Myocyte (in vitro differentiated cells): ENCODE measurements around the gene ASTN2. TPM values are rescaled to one million over a fixed set of nuclear protein-coding genes. Genes with fewer than 3 reads are reported as not detected.

Experiments
- DNase-seq: peaks from one replicate; pipeline ENCODE4 v3.0.0-alpha.2; 2012; ENCODE audit warnings: low read depth
- polyA plus RNA-seq: library from polyadenylated mRNA; unstranded; fragments of >200 nt; gene quantifications from one replicate; pipeline ENCODE4 v1.2.1, GENCODE V29; 2012; ENCODE audit warnings: missing spikeins
- total RNA-seq: library from RNA; depleted of rRNA; stranded (reverse); fragments of >200 nt; gene quantifications from 2 replicates; pipeline ENCODE4 v1.2.3, GENCODE V29; 2014

ASTN2 gene, protein sequence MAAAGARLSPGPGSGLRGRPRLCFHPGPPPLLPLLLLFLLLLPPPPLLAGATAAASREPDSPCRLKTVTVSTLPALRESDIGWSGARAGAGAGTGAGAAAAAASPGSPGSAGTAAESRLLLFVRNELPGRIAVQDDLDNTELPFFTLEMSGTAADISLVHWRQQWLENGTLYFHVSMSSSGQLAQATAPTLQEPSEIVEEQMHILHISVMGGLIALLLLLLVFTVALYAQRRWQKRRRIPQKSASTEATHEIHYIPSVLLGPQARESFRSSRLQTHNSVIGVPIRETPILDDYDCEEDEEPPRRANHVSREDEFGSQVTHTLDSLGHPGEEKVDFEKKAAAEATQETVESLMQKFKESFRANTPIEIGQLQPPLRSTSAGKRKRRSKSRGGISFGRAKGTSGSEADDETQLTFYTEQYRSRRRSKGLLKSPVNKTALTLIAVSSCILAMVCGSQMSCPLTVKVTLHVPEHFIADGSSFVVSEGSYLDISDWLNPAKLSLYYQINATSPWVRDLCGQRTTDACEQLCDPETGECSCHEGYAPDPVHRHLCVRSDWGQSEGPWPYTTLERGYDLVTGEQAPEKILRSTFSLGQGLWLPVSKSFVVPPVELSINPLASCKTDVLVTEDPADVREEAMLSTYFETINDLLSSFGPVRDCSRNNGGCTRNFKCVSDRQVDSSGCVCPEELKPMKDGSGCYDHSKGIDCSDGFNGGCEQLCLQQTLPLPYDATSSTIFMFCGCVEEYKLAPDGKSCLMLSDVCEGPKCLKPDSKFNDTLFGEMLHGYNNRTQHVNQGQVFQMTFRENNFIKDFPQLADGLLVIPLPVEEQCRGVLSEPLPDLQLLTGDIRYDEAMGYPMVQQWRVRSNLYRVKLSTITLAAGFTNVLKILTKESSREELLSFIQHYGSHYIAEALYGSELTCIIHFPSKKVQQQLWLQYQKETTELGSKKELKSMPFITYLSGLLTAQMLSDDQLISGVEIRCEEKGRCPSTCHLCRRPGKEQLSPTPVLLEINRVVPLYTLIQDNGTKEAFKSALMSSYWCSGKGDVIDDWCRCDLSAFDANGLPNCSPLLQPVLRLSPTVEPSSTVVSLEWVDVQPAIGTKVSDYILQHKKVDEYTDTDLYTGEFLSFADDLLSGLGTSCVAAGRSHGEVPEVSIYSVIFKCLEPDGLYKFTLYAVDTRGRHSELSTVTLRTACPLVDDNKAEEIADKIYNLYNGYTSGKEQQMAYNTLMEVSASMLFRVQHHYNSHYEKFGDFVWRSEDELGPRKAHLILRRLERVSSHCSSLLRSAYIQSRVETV (N-terminal part only)
- 25.3 and 28.5 TPM in 2 replicates for total RNA-seq
- polyA plus RNA-seq: 26.6 TPM

DNA sequence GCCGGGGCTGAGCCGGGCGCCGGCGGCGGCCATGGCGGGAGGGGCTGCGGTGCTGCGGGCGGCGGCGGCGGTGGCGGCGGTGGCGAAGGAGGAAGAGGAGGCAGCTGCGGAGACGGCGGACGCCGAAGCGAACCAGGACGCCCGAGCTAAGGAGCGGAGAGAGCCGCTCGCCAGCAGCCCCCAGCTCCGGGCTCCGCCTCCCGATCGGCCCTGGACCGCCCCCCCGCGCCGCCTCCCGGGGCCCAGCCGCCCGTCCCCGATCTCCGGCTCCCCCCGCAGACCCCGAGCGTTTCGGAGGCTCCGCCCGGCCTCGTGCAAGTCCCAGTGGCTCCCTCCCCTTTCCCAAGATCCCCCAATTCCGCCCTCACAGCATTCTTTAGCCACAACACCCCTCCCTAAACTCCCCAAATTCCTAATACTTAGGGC is at the start of gene ASTN2:
Gene ASTN2, minus strand, starts transcription at position 152 of the 426 bp plus-strand sequence. Its CDS starts 119 bp downstream, at position 33.
- peak; percentile 44 for DNase-seq

DNA sequence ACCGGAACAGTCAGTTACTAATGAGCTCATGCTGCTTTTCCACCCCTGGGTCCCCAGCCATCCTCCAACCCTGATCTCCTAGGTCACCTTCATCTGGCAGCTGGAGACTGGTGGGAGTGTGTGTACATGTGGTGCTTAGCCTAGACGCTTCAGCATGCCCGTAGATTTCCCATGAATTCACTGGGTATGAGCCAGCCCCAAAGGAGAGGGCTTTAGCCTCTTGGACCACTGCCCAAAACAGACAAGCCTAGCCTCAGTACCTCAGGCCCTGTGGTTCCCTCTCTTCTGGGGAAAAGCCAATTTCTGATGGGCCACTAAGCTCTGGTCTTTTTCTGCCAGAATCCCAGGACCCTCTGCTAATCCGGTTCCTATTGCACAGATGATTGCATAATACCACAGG is 48.0 kb upstream of the ASTN2 start:
- peak; percentile 70 for DNase-seq

DNA sequence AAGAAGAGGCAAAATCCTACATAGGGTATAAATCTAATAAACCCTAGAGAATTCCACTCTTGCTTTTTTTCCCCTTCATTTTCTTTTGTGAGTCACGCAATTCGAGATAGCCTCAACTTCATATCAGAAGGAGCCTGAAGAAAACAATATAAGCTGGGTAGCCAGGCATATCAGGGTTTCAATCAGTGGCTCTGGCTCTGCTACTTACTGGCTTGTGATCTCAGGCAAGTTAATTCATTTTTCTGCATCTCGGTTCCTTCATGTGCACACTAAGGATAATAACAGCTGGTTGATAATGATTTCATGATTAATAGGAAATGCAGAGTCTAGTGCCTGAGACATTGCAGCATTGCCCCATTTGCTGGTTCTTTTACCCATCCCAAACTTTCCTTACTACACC is 46.5 kb upstream of the ASTN2 start:
- no peak for DNase-seq

DNA sequence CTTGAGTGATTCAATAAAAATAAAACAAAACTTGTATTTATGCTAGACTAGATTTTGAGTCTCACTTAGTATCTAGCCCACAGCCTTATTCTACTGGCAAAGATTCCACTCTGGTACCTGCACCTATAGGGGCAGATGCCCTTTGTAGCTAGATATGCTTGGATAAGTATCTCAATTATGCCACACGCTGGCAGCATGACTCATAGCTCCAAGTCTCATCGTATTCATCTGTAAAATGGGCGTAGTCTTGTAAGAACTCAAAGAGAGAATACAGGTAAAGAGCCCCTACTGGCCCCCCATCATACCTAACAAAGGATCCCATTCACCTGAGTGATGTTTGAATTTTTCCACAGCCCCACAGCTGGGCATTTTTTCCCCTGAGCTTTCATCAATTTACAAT is 45.9 kb upstream of the ASTN2 start:
- no peak for DNase-seq

DNA sequence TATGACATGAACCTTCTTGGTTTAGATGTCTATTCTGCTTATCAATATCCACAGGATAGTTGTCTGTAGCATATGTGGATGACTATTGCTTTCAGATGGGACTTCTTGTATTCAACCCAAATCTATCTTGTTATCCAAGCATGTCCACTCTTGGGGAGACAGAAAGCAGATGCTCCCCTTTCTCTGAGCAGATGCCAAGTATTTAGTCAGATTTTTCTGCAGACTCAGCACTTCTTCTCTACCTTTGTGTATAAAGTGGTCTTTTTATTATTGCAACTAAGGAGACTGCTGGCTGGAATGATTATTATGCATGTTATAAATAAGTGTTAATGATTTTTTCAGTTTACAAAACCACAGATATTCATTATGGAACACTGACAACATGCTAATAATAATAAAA is 45.1 kb upstream of the ASTN2 start:
- DNase-seq: no peak

DNA sequence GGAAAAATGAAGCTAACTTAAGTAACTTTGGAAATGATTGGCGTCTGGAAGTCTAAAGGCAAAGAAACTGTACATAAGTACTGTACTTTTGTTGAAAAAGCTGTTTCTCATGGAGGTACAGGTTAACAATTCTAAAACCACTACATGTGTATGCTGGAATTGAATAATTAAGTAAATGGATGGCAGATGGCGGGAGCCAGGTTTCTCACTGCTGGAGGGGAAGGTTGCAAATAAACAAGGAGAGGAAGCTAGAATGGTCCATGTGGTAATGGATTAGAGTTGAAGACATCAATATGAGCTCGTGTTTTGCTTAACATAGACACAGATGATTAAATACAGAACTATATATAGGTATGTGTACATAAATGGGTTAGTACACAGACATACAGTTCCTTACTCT is 43.2 kb upstream of the ASTN2 start:
- DNase-seq: no peak

DNA sequence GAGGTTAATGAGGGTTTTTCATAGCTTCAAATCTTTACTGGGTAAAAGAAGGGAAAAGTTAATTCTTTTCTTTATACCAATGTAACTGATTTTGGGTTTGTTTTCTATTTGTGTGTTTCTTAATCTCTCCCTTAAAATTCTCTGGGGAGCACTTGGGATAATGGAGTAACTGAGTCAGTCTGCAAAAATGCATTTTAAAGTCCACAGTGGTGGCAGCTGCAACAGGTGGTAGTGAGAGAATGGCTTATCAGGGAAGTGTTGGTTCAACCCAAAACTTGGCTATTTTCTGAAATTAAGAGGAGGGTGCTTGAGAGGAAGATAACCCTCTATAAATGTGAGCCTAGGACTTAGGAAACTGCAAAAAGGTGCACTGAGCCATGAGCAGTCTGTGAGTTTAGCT is 39.9 kb upstream of the ASTN2 start:
- DNase-seq: peak; percentile 78

DNA sequence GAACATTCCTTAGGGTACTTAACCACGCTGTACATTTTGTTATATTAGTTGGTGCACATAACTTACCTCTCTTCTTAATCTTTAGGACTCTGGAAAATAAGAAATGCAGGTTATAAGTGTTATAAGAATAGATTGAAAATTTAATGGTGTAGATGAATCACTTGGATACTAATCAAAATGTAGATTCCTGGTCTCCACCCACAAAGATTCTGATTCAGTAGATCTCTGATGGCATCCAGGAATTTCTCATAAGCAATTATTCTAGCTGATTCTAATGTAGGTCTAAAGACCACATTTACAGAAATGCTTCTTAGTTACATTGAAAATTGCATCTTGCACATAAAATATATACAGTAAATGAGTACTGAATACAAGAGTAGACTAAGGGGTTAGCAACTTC is 38.9 kb upstream of the ASTN2 start:
- DNase-seq: no peak

DNA sequence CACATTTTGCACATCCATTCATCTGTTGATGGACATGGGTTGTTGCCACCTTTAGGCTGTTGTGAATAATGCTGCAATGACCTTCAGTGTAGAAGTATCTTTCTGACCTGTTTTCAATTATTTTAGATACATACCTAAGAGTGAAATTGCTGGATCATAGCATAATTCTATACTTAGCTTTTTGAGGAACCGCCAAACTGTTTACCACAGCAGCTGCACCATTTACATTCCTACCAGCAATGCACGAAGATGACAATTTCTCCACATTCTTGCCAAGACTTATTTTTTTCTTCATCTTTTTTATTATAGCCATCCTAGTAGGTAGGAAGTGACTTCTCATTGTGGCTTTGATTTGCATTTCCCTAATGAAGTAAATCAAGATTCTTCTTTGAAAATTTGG is 36.5 kb upstream of the ASTN2 start:
- peak; percentile 22 for DNase-seq

DNA sequence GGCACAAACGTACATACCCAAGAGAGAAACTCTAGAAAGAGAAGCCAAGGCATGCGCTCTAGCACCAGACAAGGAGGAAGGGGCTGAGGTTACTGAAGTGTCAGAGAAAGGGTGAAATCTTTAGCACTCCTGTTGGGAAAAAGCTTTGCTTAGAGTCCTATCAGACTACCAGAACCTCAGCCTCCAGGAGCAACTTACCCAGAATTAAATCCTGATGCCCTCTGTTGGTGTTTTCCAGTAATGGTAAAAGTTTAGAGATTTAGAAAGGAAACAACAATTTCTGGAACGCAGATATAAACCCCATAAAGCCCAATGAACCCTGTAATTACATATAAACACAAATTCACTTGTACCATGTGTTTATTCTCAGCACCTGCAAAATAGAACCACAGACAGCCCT is 33.2 kb upstream of the ASTN2 start:
- peak; percentile 19 for DNase-seq

DNA sequence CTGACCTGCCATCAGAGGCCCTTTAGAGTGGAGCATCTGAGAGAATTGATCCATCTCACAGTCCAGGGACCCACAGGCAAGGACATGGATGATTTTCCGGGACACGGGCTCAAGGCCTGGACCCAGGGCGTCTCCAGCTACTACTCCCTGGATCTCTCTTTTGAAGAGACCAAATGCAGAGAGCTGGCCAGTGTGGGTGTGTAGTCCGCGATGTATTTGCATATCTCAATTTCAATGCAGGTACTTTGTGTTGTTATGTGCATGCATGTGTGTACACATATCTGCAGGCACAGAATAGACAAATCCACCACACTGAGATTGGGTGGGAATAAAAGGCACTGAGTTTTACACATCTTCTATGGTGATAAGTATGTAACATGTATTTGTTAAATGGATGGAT is 30.8 kb upstream of the ASTN2 start:
- DNase-seq: no peak

DNA sequence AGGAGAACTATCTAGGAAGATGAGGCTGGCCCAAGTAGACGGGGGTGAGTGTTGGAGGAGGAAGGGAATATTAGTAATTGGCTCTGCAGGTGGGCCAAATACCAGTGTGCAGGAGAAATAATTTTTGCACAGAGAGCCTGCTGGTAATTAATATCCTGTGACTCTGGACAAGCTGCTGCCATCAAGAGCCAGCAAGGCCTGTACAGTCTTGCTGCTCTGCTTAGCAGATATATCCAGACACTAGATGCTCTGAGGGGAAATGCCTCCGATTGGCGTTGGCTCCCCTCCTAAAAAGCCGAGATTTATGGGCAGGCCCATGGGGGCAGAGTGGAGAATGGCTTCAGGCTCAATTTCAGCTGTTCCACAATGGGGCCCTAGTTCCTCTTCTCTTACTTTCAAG is 29.6 kb upstream of the ASTN2 start:
- no peak for DNase-seq

DNA sequence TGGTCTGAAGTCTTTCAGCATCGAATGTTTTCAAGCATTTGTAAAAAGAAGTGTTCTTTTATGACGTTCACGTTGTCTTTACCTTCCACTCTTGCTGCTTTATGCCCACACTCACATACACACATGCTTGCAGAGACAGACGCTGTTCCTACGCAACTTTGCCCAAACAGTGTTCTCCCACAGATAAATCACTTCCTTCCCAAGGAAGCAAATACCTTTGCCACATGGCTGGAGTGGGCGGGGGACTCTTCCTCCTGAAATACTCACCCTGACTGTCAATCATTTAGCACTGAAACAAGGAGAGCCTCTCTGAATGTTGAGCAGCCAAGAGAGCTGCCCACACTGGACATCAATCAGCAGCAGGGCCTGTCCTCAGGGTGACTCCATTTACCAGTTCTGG is 22.4 kb upstream of the ASTN2 start:
- no peak for DNase-seq

DNA sequence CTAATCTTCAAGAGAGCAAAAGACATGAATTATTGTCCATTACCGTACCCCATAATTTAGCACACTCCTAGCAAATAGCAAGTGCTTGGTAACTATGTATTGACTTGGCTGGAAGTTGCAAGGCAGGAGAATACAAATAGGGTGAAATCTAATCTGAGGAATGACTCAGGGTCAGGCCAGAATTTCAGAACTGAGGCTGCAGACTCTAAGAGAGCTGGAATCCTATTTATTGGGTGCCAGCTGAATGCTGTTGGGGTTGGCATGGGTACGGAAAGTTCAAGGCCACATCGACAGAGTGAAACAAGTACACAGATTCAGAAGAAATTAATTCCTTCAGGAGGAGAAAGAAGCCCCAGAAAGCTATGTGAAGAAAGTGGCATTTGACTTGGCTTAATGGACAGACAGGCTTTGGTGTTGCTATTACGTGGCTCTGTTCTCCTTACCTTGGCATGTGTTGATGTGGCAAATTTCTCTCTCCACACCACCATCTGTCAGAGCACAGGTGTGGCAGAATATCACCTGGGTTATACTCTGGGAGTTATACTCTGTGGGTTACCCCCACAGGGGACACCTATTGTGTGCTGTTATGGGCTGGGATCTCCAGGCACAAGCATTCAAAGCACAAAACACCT is 20.9 kb upstream of the ASTN2 start:
- DNase-seq: peak; percentile 74

DNA sequence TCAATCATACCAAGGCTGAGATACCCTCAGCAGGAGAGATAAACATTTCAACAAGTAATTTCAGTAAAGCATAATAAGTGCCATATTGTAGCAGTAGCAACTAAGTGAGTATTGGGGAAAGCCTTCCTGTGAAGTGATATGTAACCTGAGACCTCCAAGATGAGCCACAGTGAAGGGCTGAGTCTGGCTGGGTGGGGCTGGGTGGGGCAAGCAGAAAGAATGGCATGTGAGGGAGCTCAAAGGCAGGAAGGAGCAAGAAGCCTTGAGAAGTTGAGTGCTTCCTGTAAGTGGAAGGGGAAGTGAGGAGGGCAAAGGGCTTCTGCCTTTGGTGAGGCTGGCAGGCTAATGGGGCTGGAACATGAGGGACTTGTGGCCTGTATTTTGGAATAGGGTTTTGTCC is 19.7 kb upstream of the ASTN2 start:
- DNase-seq: peak; percentile 77

DNA sequence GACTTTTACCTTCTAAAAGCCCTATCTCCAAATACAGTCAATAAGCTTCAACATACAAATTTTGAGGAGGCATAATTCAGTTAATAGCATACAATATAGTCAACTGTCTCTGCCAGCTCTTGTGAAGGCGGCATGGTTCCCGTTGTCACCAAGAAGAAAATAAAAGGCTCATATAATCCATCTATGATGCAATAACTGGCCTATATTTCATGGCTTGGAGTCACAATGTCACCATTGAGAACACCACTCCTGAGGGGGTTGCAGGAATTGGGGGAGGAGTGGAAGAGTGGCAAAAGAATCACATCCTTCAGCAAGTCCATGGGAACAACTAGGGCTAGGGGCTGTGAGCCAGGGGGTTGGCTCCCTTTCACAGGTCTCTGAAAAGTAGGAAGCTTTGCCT is 16.0 kb upstream of the ASTN2 start:
- DNase-seq: no peak

DNA sequence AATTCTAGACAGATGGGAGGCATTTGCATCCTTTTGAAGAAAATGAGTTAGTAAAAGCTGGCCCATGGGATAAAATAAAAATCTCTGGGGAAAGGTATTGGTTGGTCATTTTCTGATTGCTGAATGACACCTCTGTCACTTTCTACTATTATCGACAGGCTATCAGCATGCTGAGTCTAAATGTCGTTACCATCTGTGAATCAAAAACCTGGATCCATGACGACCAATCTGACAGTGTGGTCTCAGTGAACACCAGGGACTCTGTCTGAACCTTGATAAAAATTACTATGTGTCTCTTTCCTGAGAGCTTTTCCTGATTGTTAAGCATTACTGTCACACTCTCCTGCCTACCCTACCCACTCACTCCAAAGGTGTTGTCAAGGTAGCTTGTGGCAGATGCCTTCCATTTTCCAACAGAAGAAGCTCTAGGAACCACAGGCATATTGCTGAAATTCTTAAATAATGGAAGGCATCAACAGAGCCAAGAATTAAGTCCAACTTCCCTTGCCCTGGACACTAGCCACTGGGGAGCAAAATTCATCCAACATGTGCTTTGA is 12.6 kb upstream of the ASTN2 start:
- DNase-seq: no peak

DNA sequence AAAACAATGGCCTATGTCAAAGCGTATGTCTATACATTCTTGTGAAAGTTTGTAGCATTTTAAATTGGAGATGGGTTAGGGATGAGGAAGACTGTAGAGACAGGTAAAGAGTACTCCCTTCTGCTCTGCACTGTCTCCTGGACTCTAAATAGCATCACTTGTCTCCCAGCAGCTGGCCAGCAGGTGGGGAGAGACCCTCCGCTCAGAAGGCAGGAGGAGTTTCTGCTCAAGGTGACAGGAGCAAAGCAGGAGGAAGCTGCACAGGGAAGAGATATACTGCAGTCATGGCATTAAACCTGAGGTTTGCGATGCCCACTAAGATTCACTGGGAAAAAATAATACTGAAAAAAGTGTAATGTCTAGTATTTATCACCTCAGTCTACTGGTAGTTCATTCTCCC is 10.7 kb upstream of the ASTN2 start:
- DNase-seq: no peak

DNA sequence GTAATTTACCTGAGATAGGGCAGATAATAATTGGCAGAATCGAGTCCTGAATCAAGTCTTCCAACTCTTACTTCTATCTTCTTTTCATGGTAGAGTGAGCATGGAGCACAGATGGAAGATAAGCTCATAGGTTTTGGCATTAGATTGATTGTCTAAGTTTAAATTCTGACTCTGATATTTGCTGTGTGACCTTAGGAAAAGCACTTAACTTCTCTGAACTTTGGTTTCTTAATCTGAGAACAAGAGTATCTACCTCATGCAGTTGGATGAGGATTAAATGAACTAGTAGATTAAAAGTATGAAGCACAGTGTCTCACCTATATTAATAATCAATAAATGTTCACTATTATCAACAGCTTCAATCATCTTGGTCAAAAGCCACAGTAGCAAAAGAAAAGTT is 9.4 kb upstream of the ASTN2 start:
- no peak for DNase-seq

DNA sequence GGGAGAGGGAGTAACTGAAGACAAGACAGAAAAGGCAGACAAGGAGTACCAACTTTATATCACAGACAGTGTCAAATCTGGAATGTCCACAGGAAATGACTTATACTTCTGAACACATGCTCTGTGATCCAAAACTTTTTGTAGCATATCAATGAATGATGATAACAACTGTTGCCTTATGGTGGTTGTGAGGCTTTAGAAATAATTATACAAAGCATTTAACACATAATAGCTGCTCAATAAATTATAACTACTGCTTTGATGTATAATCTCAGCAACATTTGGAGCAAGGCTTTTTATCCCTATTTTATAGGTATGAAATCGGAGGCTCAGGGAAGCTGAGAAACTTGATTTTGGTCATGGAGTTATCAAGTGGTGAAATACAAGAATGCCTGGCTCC is 3.3 kb upstream of the ASTN2 start:
- DNase-seq: no peak

DNA sequence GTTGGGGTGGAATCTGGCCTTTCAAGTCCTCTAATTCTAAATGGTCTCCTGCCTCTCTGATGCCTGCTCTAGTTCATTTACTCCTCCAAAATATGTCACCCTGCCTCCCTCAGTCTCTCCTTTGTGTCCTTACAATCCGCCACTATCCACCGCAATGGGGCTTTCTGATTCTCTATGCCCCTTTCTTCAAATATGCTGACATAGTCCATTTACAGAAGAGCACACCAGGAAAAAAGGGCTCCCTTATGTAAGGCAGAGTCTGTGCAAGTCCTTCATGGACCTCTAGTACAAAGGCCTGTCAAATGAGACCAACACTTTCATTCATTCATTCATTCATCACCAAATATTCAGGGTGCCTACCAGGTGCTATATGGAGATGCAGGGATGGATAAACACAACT is 2.0 kb upstream of the ASTN2 start:
- DNase-seq: no peak
